ENCODE data around the gene SOD1.

DNA sequence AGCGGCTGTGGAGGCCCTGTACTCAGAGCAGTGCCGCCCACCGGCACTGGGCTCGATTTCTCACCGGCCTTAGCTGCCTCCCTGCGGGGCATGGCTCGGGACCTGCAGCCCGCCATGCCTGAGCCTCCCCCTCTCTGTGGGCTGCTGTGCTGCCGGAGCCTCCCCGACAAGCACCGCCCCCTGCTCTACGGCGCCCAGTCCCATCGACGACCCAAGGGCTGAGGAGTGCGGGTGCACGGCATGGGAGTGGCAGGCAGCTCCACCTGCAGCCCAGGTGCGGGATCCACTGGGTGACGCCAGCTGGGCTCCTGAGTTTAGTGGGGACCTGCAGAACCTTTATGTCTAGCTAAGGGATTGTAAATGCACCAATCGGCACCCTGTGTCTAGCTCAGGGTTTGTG lies 5.2 kb upstream of the SOD1 start:
- TF ChIP-seq POLR2AphosphoS5 (IDR thresholded peaks at IDR 0.05) (no peak), POLR2A (IDR thresholded peaks at IDR 0.05) (no peak), EP300 (IDR thresholded peaks at IDR 0.05) (no peak)
- TF ChIP-seq, protein P1, sequence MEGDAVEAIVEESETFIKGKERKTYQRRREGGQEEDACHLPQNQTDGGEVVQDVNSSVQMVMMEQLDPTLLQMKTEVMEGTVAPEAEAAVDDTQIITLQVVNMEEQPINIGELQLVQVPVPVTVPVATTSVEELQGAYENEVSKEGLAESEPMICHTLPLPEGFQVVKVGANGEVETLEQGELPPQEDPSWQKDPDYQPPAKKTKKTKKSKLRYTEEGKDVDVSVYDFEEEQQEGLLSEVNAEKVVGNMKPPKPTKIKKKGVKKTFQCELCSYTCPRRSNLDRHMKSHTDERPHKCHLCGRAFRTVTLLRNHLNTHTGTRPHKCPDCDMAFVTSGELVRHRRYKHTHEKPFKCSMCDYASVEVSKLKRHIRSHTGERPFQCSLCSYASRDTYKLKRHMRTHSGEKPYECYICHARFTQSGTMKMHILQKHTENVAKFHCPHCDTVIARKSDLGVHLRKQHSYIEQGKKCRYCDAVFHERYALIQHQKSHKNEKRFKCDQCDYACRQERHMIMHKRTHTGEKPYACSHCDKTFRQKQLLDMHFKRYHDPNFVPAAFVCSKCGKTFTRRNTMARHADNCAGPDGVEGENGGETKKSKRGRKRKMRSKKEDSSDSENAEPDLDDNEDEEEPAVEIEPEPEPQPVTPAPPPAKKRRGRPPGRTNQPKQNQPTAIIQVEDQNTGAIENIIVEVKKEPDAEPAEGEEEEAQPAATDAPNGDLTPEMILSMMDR (IDR thresholded peaks at IDR 0.05): no peak
